Brain microvascular endothelial cell (primary cell): ENCODE results near the gene NUDT3.

Experiments
- DNase-seq: peaks from one replicate; pipeline ENCODE4 v3.0.0-alpha.2; 2020
- H3K27ac ChIP-seq: fragments of 250-450 bp; sonication (Bioruptor Pico); 2 replicates; pipeline ENCODE4 v1.5.1; 2020; ENCODE audit warnings: mild to moderate bottlenecking, moderate library complexity
- H3K27me3 ChIP-seq: fragments of 250-450 bp; sonication (Bioruptor Pico); replicated peaks from 2 replicates; pipeline ENCODE4 v1.5.1; 2020; ENCODE audit warnings: mild to moderate bottlenecking
- H3K36me3 ChIP-seq: fragments of 250-450 bp; sonication (Bioruptor Pico); replicated peaks from 2 replicates; pipeline ENCODE4 v1.5.1; 2020; ENCODE audit warnings: mild to moderate bottlenecking
- H3K4me3 ChIP-seq: 2 replicates; pipeline ENCODE4 v1.5.1; 2011; ENCODE audit warnings: low read depth, mild to moderate bottlenecking, control low read depth, low read length, moderate library complexity
- in situ Hi-C: cut with HindIII; loops from 2 replicates; pipeline ENCODE4 v1.10.0; 2017; ENCODE audit warnings: low sequenced_read_pairs, low pct_ligation_motif_present
- TF ChIP-seq, protein P1 (sequence below): IDR thresholded peaks from 2 replicates; pipeline ENCODE4 v1.5.1; 2011; ENCODE audit warnings: low read depth, mild to moderate bottlenecking, moderate library complexity, low read length, control low read depth, inconsistent platforms; ENCODE audit errors: missing control alignments

NUDT3 gene

DNA sequence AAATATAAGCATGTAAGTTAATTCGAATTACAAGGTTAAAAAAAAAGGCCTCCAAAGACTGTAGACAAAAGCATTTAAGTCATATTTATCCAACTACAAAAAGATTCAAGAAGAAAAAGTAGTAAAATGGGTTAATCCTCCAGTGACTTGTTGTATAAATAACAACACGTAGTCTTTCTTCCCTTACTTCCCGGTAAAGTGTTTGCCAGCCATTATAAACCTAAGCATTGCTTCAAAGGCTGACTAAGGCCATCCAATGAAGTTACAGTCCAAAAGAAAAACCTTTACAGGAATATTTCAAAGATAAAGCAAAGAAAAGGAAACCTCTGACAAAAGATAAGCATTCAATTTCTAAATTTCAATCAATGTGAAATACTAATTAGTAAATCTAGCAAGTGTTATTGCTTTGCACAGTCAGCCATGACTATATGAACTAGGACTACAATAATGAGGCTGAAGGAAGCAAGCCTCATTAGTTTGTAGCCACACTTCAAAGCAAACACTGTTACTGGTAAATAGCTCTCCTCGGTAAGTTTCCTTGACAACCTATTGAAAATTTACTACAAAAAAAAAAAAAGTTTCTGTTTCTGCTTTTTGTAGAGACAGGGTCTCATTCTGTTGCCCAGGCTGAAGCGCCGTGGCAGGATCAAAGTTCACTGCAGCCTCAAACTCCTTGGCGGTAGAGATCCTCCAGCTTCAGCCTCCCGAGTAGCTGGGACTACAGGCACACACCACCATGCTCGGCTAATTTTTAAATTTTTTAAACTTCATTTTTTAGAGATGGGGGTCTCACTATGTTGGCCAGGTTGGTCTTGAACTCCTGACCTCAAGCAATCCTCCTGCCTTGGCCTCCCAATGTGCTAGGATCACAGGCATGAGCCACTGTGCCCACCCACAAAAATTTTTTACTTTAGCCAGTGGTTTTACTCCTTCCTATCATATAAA is 46.0 kb downstream of the NUDT3 start:
- H3K4me3 ChIP-seq: no peak overlapping the region
- TF ChIP-seq, protein P1, sequence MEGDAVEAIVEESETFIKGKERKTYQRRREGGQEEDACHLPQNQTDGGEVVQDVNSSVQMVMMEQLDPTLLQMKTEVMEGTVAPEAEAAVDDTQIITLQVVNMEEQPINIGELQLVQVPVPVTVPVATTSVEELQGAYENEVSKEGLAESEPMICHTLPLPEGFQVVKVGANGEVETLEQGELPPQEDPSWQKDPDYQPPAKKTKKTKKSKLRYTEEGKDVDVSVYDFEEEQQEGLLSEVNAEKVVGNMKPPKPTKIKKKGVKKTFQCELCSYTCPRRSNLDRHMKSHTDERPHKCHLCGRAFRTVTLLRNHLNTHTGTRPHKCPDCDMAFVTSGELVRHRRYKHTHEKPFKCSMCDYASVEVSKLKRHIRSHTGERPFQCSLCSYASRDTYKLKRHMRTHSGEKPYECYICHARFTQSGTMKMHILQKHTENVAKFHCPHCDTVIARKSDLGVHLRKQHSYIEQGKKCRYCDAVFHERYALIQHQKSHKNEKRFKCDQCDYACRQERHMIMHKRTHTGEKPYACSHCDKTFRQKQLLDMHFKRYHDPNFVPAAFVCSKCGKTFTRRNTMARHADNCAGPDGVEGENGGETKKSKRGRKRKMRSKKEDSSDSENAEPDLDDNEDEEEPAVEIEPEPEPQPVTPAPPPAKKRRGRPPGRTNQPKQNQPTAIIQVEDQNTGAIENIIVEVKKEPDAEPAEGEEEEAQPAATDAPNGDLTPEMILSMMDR: no peak
- H3K27ac ChIP-seq: no peak overlapping the region
- no peak for DNase-seq
- H3K27me3 ChIP-seq: no peaks in the 10 kb centered on the region
- in situ Hi-C loops: no loop called here
- H3K36me3 ChIP-seq: no peaks in the 10 kb centered on the region

DNA sequence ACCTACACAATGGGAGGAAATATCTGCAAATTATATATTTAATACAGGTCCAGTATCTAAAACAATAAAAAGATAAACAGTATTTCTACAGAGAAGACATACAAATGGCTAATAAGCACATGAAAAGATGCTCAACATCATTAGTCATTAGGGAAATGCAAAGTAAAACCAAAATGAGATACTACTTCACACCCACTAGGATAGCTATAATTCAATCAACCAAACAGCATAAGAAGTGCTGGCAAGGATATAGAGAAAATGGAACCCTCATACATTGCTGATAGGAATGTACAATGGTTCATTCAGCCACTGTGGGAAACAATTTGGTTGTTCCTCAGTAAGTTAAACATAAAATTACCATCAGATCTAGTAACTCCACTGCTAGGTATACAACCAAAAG is 48.7 kb downstream of the NUDT3 start:
- Histone ChIP-seq H3K27ac (no peak overlapping the region), H3K27me3 (no peaks in the 10 kb centered on the region), H3K4me3 (no peak overlapping the region), H3K36me3 (no peaks in the 10 kb centered on the region)
- in situ Hi-C loops: no loop called here
- no peak for DNase-seq
- TF ChIP-seq, protein P1: no peak

DNA sequence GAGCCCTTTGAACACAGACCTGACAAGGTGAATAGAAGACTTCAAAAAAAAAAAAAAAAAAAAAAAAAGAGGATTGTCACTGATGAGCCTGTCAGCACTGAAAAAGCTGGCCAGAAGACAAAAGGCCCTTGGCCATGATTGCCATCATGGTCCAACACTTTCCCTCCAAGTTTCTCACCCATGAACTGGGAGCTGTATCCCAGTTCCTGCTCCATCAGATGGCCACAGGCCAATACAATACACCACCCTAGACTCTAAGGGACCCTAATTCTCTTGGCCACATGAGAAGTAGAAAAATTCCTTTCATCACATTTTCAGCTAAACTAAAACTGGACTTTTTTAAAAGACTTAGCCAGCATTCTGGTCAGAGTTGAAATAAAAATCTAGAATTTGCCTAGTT is 50.2 kb downstream of the NUDT3 start:
- Histone ChIP-seq H3K27me3 (no peaks in the 10 kb centered on the region), H3K27ac (no peak overlapping the region), H3K4me3 (no peak overlapping the region), H3K36me3 (no peaks in the 10 kb centered on the region)
- no peak for DNase-seq
- in situ Hi-C loops: no loop called here
- TF ChIP-seq, protein P1: no peak

DNA sequence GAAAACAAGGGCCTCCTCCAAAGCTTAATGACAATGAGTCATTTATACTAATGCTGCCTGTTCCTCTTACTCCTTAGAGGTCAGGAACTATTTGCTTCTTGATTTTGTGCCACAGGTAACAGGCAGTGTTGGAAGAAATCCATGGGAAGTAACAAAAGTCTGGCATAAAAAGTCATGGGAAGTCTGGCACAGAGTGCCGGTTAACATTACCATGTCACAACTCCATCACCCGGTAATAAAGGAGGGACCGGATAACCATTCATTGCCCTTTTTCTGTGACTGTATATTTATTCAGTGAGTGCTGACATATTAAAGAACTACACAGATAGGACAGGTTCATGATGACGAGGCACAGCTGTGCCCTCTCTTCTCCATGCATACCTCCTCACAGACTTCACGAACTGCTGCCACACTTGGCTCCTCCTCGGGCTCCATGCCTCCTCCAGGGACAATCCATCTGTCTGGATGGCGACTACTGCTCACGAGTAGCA is 50.9 kb downstream of the NUDT3 start:
- no peaks in the 10 kb centered on the region for H3K36me3 ChIP-seq
- TF ChIP-seq, protein P1: no peak
- H3K27me3 ChIP-seq: no peaks in the 10 kb centered on the region
- in situ Hi-C loops: no loop called here
- DNase-seq: no peak
- no peak overlapping the region for H3K4me3 ChIP-seq
- no peak overlapping the region for H3K27ac ChIP-seq

DNA sequence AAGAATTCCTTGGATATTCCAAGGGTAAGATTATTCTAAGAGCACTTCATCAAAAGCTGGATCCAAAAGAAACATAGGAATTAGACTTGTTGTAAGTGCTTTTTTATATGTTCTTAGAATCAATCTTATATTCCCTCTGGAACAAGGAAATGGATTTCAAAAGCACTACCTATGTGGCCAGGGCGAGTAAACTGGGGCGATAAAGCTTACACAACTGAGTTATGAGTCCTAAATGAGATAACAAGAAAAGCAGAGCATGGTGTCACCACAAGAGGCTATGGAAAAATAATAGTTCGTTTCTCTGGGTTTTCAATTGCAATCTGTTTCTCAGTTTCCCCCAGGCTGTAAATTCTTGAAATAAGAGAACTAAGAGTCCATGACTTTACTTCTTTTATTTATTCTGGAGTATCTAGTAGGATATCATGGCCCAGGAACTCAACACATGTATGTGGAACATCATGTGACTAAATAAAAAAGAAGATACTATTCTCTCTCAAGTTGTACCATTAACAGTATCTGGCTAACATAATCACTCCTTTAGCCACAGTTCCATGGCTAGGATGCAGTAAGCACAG is 51.5 kb downstream of the NUDT3 start:
- Histone ChIP-seq H3K27me3 (no peaks in the 10 kb centered on the region), H3K4me3 (no peak overlapping the region), H3K36me3 (no peaks in the 10 kb centered on the region), H3K27ac (no peak overlapping the region)
- no peak for DNase-seq
- in situ Hi-C loops: no loop called here
- TF ChIP-seq, protein P1: no peak
